ENCODE data around the gene NOS1. TPM values are rescaled to one million over a fixed set of nuclear protein-coding genes. Genes with fewer than 3 reads are reported as not detected.

Gene NOS1
- total and polyA plus RNA-seq, 2 of the 8 experiments (the other 6 are each of a cell fraction or from before 2014, with no cell fraction given): 1.5 to 2.0 TPM

GRCh38 chr12:117190210-117190781, 171.1 kb downstream of the NOS1 start, which contains the start of gene FBXO21 (continued):
- TF ChIP-seq KDM4A (IDR thresholded peaks at IDR 0.05; ENCODE audit: low read depth, low read length, severe bottlenecking) (peak; percentile 83), SP4 (IDR thresholded peaks at IDR 0.05; ENCODE audit: low read length) (peak; percentile 66; the same call in 1 of the 2 replicates), KDM5A (IDR thresholded peaks at IDR 0.05; ENCODE audit: low read length) (peak; percentile 64; the same call in 1 of the 2 replicates), YY1 (IDR thresholded peaks at IDR 0.05; ENCODE audit: low read depth, low read length) (peak; percentile 97), NRF1 (IDR thresholded peaks at IDR 0.05; ENCODE audit: low read depth, low read length) (peak; percentile 31), TBP (IDR thresholded peaks at IDR 0.05; ENCODE audit: low read depth, low read length) (peak; percentile 94), PHF8 (conservative IDR thresholded peaks at IDR 0.05; ENCODE audit: low read depth, low read length) (peak; percentile 93), ASH2L (IDR thresholded peaks at IDR 0.05; ENCODE audit: low read length) (peak; percentile 81)
- TF ChIP-seq, protein P1, sequence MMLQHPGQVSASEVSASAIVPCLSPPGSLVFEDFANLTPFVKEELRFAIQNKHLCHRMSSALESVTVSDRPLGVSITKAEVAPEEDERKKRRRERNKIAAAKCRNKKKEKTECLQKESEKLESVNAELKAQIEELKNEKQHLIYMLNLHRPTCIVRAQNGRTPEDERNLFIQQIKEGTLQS (IDR thresholded peaks at IDR 0.05; ENCODE audit: insufficient read depth, low read depth, low read length): no peak

Measured in H1 (cell line).